NCI-H1092 treated with DMSO at 0.1 percent for 48 hours (cell line): ENCODE data around the gene NXNL2.

ENCODE experiments used
- DNase-seq: peaks from one replicate; lab custom pipeline; 2025; lab: John Stamatoyannopoulos, UW

NXNL2 gene

DNA sequence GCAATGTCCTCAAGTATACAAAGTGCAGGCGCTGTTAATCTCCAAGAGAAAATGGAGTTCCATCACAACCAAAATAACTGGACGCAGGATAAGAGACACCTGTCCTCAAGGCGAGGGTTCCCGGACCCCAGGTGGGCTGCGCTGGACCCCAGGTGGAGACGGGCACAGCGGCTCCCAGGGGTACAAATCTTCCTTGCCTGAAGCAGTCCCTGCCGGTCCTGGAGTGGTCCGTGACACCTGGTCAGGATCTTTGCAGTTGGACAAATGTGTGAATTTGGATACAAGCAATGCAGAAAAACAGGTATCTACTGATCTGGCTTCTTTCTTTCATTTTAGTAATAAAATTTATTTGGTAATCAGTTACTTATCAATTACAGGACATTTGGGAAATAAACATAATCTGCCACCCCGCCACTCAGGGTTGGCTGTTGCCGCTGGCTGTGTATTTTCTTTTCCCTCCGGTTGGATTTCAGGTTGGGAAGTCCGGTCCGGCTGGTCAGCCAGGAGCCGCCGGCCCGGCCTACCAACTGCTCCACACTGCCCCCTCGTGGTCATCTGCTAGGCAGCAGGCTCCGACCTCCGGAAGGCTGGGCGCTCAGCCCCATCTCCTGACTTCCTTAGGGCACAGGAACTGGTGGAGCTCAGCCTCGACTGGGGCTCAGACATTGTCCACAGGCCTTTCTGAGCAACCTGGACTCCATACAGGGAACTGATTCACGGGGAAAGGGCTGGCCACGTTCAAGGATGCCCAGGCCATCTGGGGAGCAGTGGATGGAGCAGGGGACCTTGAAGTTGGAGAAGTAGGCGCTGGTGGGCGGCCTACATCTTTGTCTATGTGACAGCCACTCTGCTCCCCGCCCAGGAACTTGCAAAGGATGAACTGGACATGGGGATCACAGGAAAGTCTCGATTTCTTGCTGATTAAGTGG, 43.4 kb downstream of the NXNL2 start:
- DNase-seq = peak; percentile 35

DNA sequence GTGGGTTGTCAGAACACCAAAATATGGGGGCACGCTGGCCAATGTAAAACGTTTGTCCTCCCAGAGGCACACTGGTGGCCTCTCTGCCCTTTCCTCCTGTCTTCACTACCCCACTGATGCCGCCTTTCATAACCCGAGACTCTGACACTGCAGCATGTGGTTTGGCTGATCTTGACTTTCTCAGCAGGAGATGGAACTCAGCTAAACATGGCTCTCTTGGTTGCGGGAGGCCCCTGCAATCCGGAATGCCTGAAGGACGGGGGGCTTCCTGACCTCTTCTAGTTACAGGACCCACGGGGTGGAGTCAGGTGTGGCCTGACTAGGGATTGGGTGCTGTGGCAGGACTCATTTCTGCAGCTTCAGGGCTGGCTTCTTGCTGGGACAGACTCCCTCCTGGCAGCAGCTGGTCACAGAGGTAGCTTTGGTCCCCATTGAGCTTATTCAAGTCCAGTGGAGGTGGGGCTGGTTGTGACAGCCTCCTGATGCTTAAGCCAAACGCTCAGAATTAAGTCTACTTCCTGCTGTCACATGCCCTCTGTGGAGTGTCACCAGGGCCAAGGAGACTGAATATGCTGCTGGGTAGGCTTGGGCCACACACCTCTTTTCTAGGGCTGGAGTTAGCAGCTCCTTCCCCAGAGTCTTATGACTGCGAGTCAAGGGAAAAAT, 44.2 kb downstream of the NXNL2 start:
- DNase-seq = no peak

DNA sequence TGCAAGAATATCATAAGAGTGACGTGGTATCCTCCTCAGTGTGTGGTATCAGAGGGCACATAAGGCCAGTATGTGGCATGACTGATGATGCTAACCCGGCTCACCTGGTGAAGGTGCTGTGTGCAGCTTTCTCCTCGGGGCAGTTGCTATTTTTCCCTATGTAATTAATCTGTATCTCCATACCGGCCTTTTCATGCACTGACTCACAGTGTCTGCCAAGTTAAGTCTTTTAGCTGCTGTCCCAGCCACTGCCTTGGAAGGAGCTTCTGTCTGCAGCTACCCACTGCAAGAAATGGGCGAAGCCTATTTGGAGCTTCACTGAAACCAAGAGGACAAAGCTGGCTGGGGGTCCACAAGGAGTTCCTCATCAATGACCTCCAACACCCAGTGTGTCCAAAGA, 46.0 kb downstream of the NXNL2 start:
- DNase-seq = no peak

DNA sequence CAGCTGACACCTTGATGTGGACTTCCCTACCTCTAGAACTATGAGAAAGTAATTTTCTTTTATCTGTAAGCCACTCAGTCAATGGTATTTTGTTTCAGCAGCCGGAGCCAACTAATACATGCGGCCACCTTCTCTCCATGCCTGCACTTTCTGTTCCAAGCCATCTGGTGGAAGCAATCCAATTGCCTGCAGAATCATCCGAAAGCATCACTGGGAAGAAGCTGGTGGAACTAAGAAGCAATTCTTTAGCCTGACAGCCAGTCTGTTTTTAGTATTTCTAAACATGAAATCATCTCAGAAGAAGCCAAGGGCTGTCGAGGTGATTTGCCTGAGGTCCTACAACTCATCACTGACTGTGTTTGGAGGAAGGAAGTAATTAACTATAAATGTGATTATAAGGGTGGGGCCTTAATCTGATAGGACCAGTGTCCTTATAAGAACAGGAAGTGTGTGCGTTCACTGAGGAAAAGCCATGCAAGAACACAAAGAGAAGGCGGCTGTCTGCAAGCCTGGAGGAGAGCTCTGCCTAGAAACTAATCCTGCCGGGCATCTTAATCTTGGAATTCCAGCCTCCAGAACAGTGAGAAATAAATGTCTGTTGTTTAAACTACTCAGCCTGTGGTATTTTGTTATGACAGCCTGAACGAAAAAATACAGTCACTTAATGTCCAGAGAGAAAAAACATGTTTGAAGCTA, 49.1 kb downstream of the NXNL2 start:
- no peak for DNase-seq

DNA sequence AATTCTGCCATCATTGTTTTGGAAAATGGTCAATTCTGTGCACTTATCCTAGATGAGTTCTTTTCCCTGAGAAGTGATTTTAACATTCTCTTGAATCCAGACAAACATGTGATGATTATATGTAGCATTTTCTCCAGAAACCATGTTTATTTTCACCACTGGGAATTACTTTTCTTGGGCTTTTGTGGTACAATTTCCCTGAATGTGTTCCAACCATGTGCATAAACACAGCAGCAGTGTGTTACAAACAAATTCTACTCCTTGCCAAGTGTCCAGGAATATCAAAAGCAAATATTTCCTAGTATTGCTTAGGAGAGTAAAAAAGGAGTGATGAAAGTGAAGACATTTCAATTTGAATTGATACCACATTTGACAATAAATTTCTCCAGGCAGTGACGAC, 50.4 kb downstream of the NXNL2 start:
- no peak for DNase-seq

DNA sequence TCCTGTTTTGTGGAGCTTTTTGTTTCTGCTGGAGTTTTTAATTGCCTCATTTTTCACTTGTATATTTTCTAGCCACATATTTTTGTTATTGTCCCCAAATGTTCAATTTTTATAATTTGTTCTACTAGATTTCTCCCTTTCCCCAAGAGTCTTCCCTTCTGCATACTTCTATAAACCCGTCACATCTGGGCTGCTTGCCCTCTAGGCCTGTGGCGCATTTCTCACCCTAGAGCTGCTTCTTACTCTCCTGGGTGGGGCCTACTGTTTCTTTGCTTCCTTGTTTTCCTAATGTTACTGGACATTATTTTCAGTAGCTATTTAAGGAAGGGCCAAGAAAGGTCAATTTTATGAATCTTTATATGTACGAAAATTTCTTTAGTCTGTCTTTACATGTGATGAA, 51.5 kb downstream of the NXNL2 start:
- DNase-seq = no peak

DNA sequence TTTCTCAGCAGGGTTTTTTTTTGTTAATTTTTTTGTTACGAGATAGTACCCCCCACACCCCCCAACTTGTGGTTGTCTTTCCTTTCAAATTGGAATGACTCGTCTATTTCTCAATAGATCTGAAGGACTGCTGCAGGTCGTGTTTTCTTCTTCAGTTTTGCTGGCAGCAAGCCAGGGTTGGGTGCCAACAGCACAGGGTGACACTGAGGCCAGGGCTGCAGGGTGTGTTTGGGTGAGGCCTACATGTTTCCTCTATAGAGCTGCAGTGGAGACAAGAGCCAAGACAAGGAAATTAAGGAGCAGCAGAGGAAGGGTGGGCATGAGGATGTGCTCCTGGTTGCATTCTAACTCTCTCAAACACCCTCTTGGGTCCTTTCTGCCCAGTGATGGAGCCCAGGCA, 52.2 kb downstream of the NXNL2 start:
- DNase-seq = no peak

DNA sequence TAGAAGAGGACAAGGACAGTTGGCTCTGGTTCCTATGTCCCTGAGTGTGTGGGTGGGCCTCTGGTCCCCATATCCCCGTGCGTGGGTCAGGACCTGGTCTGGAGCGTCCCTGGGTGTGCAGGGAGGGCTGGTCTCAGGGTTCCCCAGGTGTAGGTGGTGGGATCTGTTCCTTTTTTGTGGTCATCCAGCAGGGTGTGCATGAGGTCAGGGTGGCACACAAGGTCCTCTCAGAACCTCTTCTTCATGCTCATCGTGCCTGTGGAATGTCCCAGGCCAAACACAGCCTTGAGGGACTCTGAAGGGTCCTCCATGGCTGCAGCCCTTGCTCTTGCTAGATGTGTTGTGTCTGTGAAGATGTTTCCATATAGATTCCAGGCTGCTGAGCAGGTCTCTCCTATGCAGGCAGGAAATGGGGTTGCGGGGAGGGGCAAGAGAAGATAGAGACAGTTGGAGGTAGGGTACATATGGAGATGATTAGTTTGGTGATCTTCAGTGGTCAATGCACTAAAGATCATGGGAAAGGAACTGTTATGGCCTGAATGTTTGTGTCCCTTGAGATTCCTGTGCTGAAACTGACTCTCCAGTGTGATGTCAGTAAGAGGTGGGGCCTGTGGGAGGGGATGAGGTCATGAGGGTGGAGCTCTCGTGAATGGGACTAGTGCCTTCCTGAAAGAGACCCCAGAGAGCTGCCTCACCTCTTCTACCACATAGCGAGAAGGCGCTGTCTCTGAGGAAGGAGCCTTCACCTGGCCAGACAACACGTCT, 53.1 kb downstream of the NXNL2 start:
- DNase-seq = no peak

DNA sequence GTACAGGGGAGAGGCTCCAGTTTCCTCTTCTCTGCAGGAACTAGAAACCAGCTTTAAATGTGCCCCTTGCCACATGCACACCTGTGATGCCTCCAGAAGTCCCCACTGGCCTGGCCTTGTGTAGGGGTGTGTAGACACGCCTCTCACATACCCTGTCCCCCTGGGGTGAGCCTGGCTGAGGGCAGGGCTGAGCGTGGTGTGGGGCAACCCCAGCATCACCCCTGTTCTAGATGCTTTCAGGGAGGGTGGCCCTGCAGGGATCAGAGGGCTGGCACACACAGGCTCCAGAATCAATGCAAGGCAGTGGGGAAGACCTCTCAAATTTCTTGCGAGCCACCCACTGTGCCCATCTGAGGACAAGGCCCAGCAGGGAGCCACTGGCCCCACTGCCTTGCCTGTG, 54.7 kb downstream of the NXNL2 start:
- DNase-seq = no peak

DNA sequence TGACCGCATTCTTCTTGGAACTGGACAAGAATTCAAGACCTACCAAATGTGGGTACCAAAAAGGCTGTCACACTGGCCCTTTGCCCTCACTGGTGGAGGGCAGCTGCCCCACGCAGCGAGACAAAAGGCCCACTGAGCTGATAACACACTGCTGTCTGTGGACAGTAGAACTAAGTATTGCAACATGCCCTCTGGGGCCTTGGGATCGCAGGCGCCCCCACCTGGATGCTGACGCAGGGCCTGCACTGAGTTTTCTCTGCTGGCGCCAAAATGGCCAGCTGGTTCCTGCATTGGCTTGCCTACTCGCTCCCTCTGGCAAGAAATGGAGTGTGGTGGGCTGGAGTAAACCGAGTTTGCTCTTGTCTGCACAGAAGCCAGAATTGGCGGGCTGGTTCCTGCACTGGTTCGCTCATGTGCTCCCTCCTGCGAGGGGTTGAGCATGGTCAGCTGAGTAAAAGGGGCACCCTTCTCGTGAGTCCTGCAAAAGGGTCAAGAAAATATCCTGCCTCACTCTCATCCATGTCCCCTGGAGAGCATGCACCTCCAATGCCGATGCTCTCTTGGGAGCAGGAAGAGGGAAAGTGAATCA, 55.7 kb downstream of the NXNL2 start:
- no peak for DNase-seq

DNA sequence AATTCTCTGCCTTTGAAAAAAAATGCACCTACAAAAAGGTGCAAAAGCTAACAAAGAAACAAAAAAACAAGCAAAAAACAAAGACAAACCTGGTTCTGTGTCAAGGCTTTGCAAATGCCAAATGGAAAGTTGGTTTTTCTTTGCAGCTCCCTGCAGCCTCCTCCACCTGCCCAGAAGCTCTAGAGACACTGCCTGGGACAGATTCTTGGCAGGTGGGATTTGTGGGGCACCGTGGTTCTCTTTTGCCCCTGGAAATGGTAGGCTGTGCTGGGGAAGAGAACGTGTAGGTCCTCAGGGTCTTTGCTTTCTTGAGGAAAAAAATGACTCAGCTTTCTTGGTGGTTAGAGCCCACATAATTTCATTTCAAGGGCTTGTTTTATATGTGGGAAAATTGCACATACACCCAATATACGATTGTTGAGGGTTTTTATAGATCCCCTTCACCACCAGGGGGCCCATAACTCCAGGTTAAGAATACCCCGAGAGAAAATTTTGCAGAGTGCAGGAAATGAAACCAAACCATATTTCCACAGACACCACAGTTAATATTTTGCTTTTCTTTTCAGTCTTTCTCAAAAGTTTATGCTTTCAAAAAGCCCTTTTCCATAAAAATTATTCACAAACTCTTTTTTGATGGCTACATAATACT, 58.7 kb downstream of the NXNL2 start:
- peak; percentile 4 for DNase-seq
